Fibroblast of lung (primary cell): Measurements from ENCODE around the gene AGBL1.

Experiments
- EZH2 ChIP-seq: IDR thresholded peaks from 2 replicates; pipeline ENCODE4 v1.5.1; 2012; ENCODE audit warnings: low read length, control low read depth, mild to moderate bottlenecking; ENCODE audit errors: missing control alignments
- TF ChIP-seq, protein P1 (sequence below), 2 donors: IDR thresholded peaks in 1 of 2; conservative IDR thresholded peaks in 1 of 2; 1 replicate in 1 of 2; 2 replicates in 1 of 2; pipeline ENCODE4 v1.5.1; 2011 to 2012; ENCODE audit warnings: low read length in 2 of 2, control low read depth in 1 of 2, inconsistent platforms in 1 of 2, low read depth in 1 of 2, mild to moderate bottlenecking in 1 of 2

DNA sequence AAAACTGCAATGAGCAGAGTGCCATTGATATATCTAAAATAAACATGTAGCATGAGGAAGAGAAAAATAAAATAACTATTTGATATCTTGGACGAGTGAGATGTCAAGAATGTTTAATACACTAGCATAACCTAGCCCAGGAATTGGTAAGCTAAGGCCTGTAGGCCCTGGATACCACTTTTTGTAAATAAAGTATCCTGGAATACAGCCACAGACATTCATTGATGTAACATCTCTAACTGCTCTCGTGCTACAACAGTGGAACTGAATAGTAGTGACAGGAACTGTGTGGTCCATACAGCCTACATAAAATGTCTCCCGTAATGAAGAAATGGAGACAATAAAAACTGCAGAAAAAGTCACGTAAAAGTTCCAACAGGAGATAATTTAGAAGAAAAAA is 869.0 kb downstream of the AGBL1 start:
- no peak for TF ChIP-seq EZH2
- TF ChIP-seq, protein P1, sequence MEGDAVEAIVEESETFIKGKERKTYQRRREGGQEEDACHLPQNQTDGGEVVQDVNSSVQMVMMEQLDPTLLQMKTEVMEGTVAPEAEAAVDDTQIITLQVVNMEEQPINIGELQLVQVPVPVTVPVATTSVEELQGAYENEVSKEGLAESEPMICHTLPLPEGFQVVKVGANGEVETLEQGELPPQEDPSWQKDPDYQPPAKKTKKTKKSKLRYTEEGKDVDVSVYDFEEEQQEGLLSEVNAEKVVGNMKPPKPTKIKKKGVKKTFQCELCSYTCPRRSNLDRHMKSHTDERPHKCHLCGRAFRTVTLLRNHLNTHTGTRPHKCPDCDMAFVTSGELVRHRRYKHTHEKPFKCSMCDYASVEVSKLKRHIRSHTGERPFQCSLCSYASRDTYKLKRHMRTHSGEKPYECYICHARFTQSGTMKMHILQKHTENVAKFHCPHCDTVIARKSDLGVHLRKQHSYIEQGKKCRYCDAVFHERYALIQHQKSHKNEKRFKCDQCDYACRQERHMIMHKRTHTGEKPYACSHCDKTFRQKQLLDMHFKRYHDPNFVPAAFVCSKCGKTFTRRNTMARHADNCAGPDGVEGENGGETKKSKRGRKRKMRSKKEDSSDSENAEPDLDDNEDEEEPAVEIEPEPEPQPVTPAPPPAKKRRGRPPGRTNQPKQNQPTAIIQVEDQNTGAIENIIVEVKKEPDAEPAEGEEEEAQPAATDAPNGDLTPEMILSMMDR (conservative IDR thresholded peaks at IDR 0.05 in 1 of 2, IDR thresholded peaks at IDR 0.05 in 1 of 2; ENCODE audit: low read depth in 1 of 2, low read length in 2 of 2) = no peak
